Heart left ventricle (tissue), 13 donors: Measurements from ENCODE around the gene PCK2.

Experiments
- CTCF ChIP-seq, 12 donors: fragments of 200-600 bp; sonication (generic) in 4 of 12; IDR thresholded peaks; one replicate each; pipeline versions ENCODE4 v1.5.0 to v1.8.0; 2018 to 2022; ENCODE audit warnings: antibody characterized with exemption in 12 of 12, mild to moderate bottlenecking in 5 of 12
- POLR2A ChIP-seq, 2 donors: fragments of 450-650 bp; IDR thresholded peaks; one replicate each; pipeline ENCODE4 v1.6.1; 2017; ENCODE audit warnings: antibody characterized with exemption in 2 of 2, mild to moderate bottlenecking in 2 of 2, moderate library complexity in 2 of 2
- donor health status: ischemic (EF 13 %, LVEDD 7.1; RV severe dilation, severe dysfunction).
- donor health status: DM: no; HTN: yes; CAD: no.
- donor health status: DM: no; HTN: no; CAD: no.
- donor health status: ischemic (EF 25% LVEDD 6.9; RV normal size, moderate dysfunction).
- donor health status: ischemic (EF 25% LVEDD 5.7; RV mildly dilated, moderate dysfunction).
- donor health status: ischemic (EF 35%, LVEDD 5.7; RV mildly dilated, moderate dysfunction).
- donor health status: nonischemic (EF 11% LVEDD 7.7; RV severe dilation, severe dysfunction).
- donor health status: DM: yes; HTN: yes; CAD: no.
- donor health status: PGD.
- donor health status: ischemic (EF 29% LVEDD 5.4; RV normal size, mild dysfunction).
- donor health status: nonischemic (EF 23%, LVEDD 6.1; RV moderate dilation, normal function).

DNA sequence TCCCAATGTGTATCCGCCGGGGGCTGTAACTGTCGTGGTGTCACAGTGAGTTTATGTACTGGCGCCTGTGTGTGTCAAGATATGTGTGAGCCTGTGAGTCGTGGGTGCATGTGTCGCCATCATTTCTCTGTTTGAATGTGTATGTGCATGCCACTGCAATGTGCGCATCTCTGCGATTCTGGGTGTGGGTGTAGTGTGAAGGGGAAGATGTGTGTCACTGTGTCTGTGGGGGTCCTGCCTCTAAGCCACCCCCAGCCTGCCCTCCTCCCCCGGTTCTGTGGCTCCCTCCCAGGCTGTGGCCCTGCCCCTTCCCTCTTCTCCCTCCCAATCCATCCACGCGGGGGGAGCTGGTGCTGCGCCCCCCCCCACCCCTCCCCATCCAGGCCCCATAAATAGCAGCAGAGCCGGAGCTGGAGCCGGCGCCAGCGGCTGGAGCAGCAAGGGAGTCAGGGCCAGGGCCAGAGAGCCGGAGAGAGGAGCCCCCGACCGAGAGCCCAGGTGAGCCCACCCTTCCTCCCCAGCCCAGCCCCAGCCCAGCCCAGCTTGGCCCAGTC lies 22.9 kb upstream of the PCK2 start, which contains the start of gene CPNE6:
- TF ChIP-seq POLR2A (IDR thresholded peaks at IDR 0.05) (no peak), CTCF (IDR thresholded peaks at IDR 0.05) (no peak)
